ENCODE results near the gene PCBP3.
A peak's percentile ranks its signal among the peaks of the same experiment; 100 is the strongest.
"Not testable (repeated sequence)": the region's sequence is repeated elsewhere in the genome, so short reads cannot be mapped to it uniquely, and the experiment has no call there.

The PCBP3 gene

DNA sequence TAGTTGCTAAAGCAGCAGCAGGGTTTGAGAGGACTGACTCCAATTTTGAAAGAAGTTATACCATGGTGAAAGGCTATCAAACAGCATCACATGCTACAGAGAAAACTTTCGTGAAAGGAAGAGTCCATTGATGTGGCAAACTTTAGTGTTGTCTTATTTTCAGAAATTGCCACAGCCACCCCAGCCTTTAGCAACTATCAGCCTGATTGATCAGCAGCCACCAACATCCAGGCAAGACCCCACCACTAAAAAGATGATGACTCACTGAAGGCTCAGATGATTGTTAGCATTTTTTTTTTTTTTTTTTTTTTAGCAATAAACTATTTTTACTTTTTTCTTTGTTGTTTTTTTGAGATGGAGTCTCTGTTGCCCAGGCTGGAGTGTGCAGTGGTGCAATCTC is 35.3 kb downstream of the PCBP3 start:
- DNase-seq (ENCODE audit: low read depth in 2 of 2), result not testable (repeated sequence)

DNA sequence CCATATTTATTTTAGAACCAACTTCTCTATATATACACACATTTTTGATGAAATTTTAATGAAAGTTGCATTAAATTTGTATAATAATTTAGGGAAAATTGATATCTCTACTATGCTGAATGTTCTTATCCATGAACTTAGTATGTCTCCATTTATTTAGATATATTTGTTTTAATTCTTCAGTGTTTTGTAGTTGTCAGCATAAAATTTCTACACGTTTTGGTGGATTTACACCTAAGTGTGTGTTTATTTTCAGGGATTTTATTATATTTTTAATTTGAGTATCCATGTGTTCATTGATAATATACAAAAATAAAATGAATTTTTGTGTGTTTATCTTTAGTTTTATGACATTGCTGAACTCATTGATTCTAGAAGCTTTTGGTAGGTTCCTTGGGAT is 36.7 kb downstream of the PCBP3 start:
- no peak for DNase-seq (ENCODE audit: low read depth in 2 of 2)

- DNase-seq (ENCODE audit: low read depth in 2 of 2), result no peak
Measured at GRCh38 chr21:45695086-45695485, 51.6 kb downstream of the PCBP3 start.

DNA sequence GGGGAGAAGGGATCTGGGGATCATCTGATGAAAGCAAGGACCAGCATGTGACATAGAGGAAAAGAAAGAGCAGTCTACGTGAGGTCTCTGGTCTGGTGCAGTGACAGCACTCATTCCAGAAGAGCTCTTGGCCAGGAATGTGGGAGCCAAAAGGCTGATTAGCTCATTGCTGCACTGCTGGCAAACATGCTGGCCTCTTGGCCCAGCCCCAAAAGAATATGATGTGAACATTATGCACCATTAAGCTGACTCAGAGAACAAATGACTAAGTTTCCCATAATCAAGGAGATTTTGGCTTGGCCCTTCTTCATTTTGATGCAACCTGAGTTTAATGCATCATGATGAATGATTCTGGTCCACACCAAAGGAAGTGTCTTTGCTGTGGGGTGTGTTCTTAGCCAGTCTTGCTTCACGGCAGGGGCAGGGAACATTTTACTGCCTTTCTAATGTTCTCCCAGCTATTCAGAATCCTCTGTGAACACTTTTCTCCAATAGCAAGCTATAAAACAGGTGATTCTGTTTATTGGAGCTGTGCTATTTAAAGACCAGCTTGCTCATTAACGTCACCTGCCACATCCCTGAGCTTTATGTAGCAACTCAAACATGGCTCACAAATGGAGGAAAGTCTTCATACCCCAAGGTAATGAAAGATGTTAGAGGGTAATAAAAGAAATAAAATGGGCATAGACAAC is 55.1 kb downstream of the PCBP3 start:
- DNase-seq (ENCODE audit: low read depth in 2 of 2), result peak in 1 of 2 experiments; percentile 6

DNA sequence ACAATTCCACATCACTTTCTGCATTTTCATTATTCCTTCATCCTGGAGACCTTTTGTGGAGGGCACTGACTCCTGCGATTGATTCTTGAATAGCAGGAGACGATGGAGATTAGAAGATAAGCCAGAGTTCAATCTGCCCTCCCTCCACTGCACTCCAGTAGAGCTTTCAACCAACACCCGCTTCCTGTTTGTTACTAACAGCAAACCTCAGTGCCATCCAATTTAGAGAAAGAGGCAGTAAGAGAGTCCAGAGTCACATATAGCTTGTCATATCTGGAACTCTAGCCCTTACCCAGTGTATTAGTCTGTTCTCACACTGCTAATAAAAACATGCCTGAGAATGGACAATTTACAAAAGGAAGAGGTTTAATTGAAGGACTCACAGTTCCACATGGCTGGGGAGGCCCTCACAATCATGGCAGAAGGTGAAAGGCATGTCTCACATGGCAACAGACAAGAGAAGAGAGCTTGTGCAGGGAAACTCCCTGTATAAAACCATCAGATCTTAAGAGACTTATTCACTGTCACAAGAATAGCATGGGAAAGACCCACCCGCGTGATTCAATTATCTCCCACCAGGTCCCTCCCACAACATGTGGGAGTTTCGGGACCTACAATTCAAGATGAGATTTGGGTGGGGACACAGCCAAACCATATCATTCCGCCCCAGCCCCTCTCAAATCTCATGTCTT is 55.9 kb downstream of the PCBP3 start:
- DNase-seq (ENCODE audit: low read depth in 2 of 2), result no peak

- no peak for DNase-seq (ENCODE audit: low read depth in 2 of 2)
Measured at GRCh38 chr21:45699966-45700365, 56.4 kb downstream of the PCBP3 start.

DNA sequence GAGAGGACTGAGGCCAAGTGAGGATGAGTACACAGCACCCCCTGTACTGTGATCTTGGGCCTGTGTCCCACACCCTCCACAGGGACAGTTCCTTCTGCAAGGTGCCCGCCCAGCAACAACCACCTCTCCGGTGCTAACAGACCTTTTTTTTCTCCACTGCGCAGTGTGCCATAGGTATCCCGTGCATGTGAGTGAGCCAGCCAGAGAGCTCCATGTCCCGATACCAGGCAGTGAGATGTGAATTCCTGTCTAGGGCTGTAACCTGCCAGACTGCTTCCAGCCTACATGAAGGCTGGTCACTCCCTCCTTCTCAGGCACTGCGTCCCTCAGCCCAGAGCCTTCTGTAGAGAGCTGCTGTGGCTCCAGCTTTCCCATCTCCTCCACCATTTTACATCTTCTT is 56.9 kb downstream of the PCBP3 start:
- DNase-seq (ENCODE audit: low read depth in 2 of 2), result no peak

DNA sequence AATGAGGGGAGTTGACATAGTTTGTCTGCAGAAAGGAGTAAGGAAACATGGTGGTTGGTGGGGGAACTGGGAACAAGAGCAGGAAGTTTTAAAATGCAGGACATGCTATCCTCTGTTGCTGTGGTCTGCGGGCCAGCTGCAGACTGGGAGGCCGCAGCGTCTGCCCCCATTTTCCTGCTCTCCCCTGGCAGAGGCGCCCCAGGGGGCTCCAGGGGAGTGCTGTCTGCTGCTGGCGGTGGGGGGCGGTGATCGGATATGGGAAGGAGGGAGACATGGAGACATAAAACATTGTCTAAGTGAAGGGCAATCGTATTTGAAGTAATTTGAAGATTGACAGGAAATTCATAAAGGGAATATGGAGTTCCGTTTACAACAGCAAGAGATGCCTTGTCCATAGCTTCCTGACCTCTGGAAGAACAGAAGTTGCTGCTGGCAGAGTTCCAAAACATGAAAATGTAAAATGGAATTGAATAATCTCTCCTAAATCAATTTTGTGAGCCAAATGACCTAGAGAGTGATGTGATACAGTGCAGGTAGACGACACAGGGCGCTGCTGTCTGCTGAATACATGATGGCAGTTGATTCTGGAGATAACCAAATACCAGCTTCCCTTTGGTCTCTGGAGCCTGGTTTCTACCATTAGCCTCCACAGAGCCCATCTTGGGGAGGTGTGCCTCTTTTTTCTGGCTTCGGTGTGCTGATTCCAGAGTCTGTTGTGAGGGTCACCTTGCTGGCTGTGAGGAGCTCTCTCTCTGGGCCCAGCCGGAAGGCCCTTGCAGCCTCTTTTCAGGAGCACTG is 61.0 kb downstream of the PCBP3 start:
- no peak for DNase-seq (ENCODE audit: low read depth in 2 of 2)

GRCh38 chr21:45706299-45706698 is 62.8 kb downstream of the PCBP3 start:
- no peak for DNase-seq (ENCODE audit: low read depth in 2 of 2)

DNA sequence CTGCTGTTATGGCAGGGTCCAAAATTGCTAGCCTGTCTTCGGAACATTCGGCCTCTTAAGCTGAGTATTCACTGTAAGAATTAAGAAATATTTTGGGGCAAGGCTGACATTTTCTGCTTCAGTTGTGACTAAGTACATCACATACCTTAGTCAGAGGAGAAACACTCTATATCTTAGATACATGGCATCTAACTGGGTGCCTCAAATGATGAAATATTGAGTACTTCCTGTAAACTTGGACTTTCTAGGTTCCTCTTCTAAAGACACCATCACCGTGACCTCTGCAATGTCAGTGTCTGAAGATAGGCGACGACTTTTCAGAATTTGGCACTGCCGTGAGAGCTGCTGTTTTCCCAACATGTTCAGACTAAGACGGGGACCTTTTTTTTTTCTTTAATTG is 65.6 kb downstream of the PCBP3 start:
- no peak for DNase-seq (ENCODE audit: low read depth in 2 of 2)

- no peak for DNase-seq (ENCODE audit: low read depth in 2 of 2)
Measured at GRCh38 chr21:45709696-45710268, 66.3 kb downstream of the PCBP3 start.

- DNase-seq (ENCODE audit: low read depth in 2 of 2), result not testable (repeated sequence)
Measured at GRCh38 chr21:45710306-45710705, 66.8 kb downstream of the PCBP3 start.

DNA sequence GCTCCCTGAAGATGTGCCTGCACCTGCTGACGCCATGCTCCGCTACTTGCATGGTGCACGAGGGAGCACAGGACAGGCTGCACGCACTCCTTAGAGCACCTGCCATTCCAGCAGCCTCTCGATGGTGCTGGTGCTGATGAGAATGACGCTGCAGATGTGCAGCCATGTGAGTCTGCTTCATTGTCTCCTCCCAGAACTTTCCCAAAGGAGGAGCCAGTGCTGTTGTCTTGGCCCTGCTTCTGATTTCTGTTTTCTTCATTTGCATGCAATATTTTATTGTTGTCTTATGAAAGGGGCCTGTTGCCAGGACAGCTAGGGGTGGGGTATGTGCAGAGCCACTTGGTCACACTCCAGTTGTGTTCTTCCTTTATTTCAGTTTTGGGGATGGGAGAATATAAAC is 70.1 kb downstream of the PCBP3 start:
- no peak for DNase-seq (ENCODE audit: low read depth in 2 of 2)

DNA sequence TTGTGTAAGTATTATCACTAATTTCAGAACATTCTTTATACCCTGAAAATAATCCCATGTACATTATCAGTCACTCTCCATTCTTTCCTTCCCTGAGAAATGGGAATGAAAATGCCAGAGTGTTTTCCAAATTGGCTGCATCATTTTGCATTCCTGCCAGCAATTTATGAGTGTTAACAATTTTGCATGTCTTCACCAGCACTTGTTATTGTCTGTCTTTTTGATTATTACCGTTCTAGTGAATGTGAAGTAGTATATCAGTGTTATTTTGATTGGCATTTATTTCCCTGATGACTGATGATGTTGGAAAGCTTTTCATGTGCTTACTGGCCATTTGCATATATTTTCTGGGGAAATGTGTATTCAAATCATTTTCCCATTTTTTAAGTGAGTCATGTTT is 71.9 kb downstream of the PCBP3 start:
- no peak for DNase-seq (ENCODE audit: low read depth in 2 of 2)

DNA sequence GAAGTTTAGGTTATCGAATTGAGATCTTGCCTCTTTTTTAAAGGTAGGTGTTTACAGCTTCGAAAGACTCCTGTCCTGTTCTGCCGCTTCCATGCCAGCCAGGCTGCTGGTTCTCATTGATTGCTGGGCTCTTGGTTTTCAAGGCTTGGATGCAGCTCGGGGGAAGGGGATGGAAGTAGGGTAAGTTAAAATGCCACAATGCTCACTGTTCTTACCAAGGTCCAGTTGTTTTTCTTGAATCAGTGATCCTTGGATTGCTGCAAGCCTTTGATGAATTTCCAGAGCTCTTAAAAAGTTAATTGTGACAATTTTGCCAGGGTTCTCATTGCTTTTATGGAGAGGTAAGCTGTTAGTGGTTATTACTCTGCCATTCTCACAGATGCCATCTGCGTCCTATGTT is 74.9 kb downstream of the PCBP3 start:
- DNase-seq (ENCODE audit: low read depth in 2 of 2), result no peak

DNA sequence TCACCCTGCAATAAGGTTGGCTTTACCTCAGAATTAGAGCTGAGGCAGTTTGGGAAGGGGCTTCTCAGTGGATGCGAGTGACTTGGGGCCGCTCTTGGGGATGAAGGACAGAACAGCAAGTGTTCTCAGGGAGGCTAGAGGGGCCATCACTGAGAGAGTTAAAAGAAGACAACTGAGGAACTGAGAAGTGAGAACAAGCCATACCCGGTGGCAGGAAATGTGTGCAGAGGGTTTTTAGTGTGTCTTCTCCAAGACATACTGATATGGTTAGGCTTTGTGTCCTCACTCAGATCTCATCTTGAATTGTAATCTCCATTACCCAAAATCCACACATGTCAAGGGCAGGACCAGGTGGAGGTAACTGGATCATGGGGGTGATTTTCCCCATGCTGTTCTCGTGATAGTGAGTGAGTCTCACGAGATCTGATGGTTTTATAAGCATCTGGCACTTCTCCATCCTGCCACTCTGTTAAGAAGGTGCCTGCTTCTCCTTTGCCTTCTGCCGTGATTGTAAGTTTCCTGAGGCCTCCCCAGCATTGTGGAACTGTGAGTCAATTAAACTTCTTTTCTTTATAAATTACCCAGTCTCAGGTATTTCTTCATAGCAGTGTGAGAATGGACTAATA is 75.8 kb downstream of the PCBP3 start:
- no peak for DNase-seq (ENCODE audit: low read depth in 2 of 2)

DNA sequence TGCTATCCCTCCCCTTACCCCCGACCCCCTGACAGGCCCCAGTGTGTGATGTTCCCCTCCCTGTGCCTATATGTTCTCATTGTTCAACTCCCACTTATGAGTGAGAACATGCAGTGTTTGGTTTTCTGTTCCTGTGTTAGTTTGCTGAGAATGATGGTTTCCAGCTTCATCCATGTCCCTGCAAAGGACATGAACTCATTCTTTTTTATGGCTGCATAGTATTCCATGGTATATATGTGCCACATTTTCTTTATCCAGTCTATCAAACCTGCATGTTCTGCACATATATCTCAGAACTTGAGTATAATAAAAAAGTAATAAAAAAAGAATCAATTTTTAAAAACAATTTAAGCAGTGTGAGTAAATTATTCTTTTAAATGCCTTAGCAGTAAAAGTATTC is 76.7 kb downstream of the PCBP3 start:
- DNase-seq (ENCODE audit: low read depth in 2 of 2), result not testable (repeated sequence)

GRCh38 chr21:45721671-45722070 is 78.1 kb downstream of the PCBP3 start:
- DNase-seq (ENCODE audit: low read depth in 2 of 2), result no peak

DNA sequence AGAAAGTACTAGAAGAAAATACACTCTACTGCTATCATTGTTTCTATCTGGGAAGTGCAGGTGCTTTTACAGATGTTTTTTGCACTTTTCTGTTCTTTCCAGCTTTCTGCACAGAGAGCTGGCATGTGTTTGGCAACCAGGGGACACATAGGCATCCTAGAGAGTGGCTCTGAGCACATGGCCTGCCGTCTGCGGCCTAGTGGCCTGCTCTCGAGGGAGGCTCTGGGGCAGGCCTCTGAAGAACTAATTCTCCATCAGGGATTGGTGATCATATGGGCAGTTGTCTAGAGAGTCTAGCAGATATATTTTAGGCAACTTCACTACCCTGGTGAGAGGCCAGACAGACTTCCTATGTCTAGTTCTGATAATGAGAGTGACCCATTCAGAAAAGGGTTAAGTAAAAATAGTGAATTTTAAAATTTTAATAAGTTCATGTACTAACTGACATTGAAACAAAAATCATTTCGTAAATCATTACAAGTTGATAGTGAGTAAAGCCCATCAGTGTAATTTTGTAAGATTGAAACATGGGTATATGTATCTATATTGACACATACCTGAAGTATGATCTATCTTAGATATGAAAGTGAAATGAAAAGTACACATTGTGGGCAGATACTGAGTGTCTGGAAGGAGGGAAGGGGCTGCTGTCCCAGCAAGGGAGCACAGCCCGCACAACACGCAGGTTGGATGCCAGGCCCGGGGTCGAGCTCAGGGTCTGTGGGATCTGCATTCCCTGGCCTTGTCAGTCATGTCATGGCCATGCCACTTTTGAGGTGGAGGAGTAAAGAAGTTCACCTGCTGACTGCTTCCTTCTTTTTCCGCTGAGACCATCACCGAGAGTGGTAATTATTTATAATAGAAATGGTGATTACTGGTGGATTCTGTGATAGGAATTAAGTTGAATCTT is 79.8 kb downstream of the PCBP3 start:
- DNase-seq (ENCODE audit: low read depth in 2 of 2), result no peak

DNA sequence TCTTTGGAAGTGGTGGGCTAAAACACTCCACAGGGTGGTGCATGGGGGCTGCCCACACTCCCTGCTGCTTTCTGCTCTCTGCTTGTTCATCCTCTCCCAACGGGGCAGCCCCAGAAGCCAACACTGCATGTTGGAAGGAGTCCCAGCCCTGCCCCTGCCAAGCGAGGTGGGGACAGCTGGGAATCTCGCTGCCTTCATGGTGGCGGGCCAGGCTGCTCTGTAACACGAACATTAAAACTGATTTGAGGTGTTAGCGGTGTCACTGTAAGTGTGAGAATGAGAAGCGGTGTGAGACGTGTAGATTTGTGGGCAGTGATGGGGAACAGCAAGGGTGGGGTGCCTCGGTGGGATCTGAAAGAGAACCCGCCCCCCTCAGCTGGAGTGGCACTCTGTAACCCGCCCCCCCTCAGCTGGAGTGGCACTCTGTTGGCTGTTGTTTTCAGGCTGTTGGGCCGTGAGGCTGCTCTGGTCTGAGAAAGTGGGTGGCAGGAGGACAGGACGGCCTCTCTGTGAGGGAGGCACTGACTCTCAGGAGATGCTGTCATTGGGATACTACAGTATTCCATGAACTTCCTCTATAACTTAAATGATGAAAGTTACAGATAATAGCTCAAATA is 80.9 kb downstream of the PCBP3 start:
- no peak for DNase-seq (ENCODE audit: low read depth in 2 of 2)
